NCI-H2081 treated with DMSO at 0.1 percent for 48 hours (cell line): ENCODE measurements around the gene PPP1R13L.
"Not testable (repeated sequence)": the region's sequence is repeated elsewhere in the genome, so short reads cannot be mapped to it uniquely, and the experiment has no call there.

Experiments used
- DNase-seq: peaks from one replicate; lab custom pipeline; 2025; lab: John Stamatoyannopoulos, UW

The PPP1R13L gene

GRCh38 chr19:45432543-45432942, 27.7 kb upstream of the PPP1R13L start:
- DNase-seq: not testable (repeated sequence)

- DNase-seq: not testable (repeated sequence)
These were observed 26.1 kb upstream of the PPP1R13L start for GRCh38 chr19:45431008-45431407.

GRCh38 chr19:45429896-45430295, 25.0 kb upstream of the PPP1R13L start:
- DNase-seq: not testable (repeated sequence)

- no peak for DNase-seq
These were observed 23.7 kb upstream of the PPP1R13L start for GRCh38 chr19:45428384-45429231.

- DNase-seq: no peak
These were observed 19.6 kb upstream of the PPP1R13L start for GRCh38 chr19:45424191-45425058.

- peak; percentile 77 for DNase-seq
These were observed 18.8 kb upstream of the PPP1R13L start, which contains the start of gene ERCC1 for GRCh38 chr19:45423589-45424190. Gene ERCC1, minus strand, starts transcription at chr19:45423917. Its CDS starts 543 bp downstream, at chr19:45423374.

- DNase-seq: no peak
These were observed 18.2 kb upstream of the PPP1R13L start for GRCh38 chr19:45423033-45423588.

GRCh38 chr19:45421947-45422498, 17.2 kb upstream of the PPP1R13L start:
- DNase-seq: no peak

- no peak for DNase-seq
These were observed 16.0 kb upstream of the PPP1R13L start for GRCh38 chr19:45420871-45421270.

- no peak for DNase-seq
These were observed 15.5 kb upstream of the PPP1R13L start for GRCh38 chr19:45420356-45420755.

- DNase-seq: no peak
These were observed 15.0 kb upstream of the PPP1R13L start for GRCh38 chr19:45419895-45420294.

- DNase-seq: no peak
These were observed 14.5 kb upstream of the PPP1R13L start for GRCh38 chr19:45419396-45419795.

GRCh38 chr19:45418802-45419201, 13.9 kb upstream of the PPP1R13L start:
- DNase-seq: no peak

GRCh38 chr19:45417151-45417550, 12.3 kb upstream of the PPP1R13L start:
- no peak for DNase-seq

- no peak for DNase-seq
These were observed 9.6 kb upstream of the PPP1R13L start for GRCh38 chr19:45414468-45414867.

GRCh38 chr19:45413497-45413896, 8.6 kb upstream of the PPP1R13L start:
- DNase-seq: no peak

GRCh38 chr19:45410330-45410729, 5.5 kb upstream of the PPP1R13L start:
- DNase-seq: not testable (repeated sequence)

GRCh38 chr19:45409557-45409920, 4.7 kb upstream of the PPP1R13L start:
- DNase-seq: no peak

- no peak for DNase-seq
These were observed 4.1 kb upstream of the PPP1R13L start for GRCh38 chr19:45408830-45409556.

- DNase-seq: no peak
These were observed 3.3 kb upstream of the PPP1R13L start for GRCh38 chr19:45408121-45408520.

- not testable (repeated sequence) for DNase-seq
These were observed 2.7 kb upstream of the PPP1R13L start for GRCh38 chr19:45407585-45407984.
